ENCODE data around the gene PSMB8.
"Not testable (repeated sequence)": the region's sequence is repeated elsewhere in the genome, so short reads cannot be mapped to it uniquely, and the experiment has no call there.

The PSMB8 gene

GRCh38 chr6:32843979-32844838, at the start of gene PSMB8:
Gene PSMB8 (minus strand): TSS chr6:32844047. CDS start chr6:32843996, 51 bp downstream.
- DNase-seq, result peak; percentile 93 to 97

GRCh38 chr6:32890831-32891230, 47.0 kb upstream of the PSMB8 start:
- no peak for DNase-seq

GRCh38 chr6:32889533-32889932, 45.7 kb upstream of the PSMB8 start:
- no peak for DNase-seq

DNA sequence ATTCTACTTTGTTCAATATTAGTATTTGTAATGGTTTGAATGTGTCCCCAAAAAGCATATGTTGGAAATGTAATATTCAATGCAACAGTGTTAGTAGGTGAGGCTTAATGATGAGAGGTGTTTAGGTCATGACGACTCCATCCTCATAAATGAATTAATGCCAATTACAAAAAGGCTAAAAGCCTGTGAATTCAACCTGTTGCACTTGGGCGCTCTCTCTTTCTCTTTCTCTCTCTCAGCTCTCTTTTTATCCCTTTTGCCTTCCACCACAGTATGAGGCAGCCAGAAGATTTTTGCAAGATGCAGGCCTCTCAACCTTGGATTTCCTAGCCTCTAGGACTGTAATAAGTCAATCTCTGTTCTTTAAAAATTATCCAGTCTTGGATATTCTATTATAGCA, 44.7 kb upstream of the PSMB8 start:
- DNase-seq, result no peak

GRCh38 chr6:32887616-32888015, 43.8 kb upstream of the PSMB8 start:
- no peak for DNase-seq

DNA sequence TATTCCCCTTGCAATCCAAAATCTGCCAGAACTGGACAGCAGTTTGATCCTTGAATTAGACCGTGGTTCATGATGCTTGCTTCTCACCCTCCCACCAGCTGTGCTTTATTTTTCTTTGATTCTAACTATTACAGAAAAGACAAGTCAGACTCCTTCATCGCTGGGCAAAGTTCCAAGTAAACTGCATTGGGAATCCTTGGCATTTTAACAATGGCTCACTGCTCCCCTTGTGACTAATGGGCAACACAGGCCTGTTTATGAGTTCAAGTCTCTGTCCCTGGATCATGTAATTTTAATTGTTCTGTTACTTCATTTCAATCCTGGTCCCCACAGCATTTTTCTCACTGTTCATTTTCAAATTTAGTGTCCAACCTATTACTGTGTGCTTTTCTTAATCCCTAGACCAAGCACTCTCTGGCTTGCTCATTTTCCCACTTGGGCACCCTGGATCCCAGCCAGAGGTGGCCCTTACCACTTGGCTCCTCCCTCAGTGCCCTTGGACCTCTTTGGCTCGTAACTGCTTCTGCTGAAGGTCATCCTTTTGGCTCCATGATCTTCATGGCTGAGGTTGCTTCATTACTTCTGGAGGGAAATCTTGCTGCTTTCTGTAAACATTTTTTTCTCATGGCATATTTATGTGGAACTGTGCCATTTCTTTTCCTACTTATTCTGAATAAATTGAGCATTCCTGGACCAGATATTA, 43.0 kb upstream of the PSMB8 start:
- DNase-seq, result no peak

DNA sequence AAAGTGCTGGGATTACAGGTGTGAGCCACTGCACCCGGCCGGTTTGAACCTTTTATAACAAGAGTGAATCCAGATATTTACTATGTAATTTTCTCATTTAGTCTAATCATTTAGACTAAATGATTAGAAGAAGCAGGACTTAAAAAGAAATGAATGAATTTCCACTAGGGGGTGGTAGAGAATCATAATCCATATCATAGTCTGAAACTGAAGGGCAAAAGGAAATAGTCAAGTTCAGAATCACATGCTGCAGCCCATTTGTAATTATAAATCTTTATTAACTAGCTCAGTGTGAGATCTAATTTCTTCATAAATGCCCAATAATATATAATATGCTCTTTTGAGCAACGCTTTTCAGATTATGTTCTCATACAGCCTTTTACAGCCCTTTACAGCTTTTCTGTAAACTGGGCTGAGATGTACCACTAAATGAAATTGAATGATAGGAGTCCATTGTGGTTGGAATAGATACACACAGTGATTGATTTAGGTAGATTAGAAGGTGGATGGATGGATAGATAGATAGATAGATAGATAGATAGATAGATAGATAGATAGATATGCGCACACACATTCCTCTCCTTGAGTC, 41.9 kb upstream of the PSMB8 start:
- peak; percentile 56 to 57 for DNase-seq

GRCh38 chr6:32883789-32884188, 39.9 kb upstream of the PSMB8 start:
- DNase-seq, result no peak

GRCh38 chr6:32882879-32883250, 39.0 kb upstream of the PSMB8 start:
- DNase-seq, result no peak

GRCh38 chr6:32880962-32881361, 37.1 kb upstream of the PSMB8 start:
- not testable (repeated sequence) for DNase-seq

- no peak for DNase-seq
Observed at GRCh38 chr6:32879691-32880090, 35.8 kb upstream of the PSMB8 start.

DNA sequence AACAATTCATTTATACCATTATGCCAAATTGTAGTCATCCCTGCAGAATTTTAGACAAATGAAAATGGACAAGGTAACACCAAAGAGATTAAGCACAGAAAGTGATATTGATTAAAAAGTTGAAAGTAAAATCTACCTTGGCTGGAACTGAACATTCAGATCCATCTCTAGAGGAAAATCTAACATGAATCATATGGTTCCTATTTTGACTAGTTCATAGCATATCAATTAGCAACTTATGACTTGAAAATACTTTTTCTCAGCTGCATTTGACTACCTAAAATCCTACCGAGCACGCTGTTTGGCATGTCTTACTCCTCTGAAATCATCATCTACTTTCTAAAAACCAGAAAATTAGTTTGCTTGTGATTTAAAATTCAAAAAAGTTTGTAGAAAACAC, 32.8 kb upstream of the PSMB8 start:
- no peak for DNase-seq

- not testable (repeated sequence) for DNase-seq
Observed at GRCh38 chr6:32873947-32874346, 30.1 kb upstream of the PSMB8 start.

GRCh38 chr6:32868257-32868788, 24.5 kb upstream of the PSMB8 start:
- DNase-seq, result peak; percentile 44 to 47

- DNase-seq, result no peak
Observed at GRCh38 chr6:32867554-32868256, 23.9 kb upstream of the PSMB8 start.

DNA sequence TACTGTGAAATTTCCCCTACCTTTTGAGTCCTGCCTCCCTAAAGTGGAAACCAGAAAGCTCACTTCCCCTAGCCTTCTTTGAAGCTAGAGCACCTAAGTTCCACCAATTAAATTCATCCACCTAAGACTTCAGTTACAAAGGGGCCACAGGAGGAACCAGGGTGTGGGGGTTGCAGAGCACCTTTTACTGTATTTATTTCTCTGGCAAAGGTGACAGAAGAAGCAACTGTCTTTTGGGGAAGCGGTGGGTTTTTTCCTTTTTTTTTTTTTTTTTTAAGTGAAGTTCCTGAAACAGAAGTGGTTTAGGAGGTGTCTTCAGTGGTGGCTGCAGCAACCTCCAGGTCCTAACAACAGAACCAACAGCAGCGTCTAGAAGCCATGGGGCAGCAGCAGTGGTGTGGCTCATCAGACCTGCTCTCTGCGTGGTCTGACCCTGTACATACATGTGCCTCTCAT, 23.2 kb upstream of the PSMB8 start:
- DNase-seq, result no peak

- no peak for DNase-seq
Observed at GRCh38 chr6:32865724-32866443, 22.0 kb upstream of the PSMB8 start.

- DNase-seq, result no peak
Observed at GRCh38 chr6:32862725-32863124, 18.9 kb upstream of the PSMB8 start.

GRCh38 chr6:32860674-32861073, 16.8 kb upstream of the PSMB8 start:
- DNase-seq, result no peak

DNA sequence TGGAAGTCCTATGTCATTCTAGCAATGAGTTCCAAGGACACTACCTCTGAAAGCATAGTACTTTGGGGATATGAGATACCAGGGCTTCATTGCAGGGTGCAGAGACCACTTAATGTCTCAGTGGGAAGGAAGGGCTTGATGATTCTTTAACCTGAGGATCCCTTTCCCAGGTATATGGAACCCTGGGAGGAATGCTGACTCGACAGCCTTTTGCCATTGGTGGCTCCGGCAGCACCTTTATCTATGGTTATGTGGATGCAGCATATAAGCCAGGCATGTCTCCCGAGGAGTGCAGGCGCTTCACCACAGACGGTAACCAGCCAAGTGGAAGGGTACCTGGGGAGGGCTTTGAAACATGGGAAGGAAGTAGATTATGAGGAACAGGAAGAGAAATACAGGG, 14.3 kb upstream of the PSMB8 start:
- no peak for DNase-seq

- DNase-seq, result no peak
Observed at GRCh38 chr6:32857156-32857891, 13.5 kb upstream of the PSMB8 start.
